Cardiac septum (tissue), 1 donor: ENCODE measurements around the gene IL6. TPM values are rescaled to one million over a fixed set of nuclear protein-coding genes. Genes with fewer than 3 reads are reported as not detected.
"Not testable (repeated sequence)": the region's sequence is repeated elsewhere in the genome, so short reads cannot be mapped to it uniquely, and the experiment has no call there.

Experiments used
- DNase-seq: peaks from one replicate; pipeline ENCODE4 v3.0.0-alpha.2; 2020; ENCODE audit warnings: low spot score
- intact Hi-C: fragments of 100-400 bp; cut with DNase I; formaldehyde crosslinking; loops from one replicate; pipeline ENCODE4 v1.14.0; 2022
- long read RNA-seq: library from polyadenylated mRNA; unstranded; transcript quantifications from one replicate; pipeline ENCODE4 v2.0.0, GENCODE V29; 2021
- total RNA-seq: library from RNA; stranded (reverse); fragmentation: NEBNext Ultra II Directional; extraction: Animal tissue kit (Norgen Biotek cat#: 25700); gene quantifications from one replicate; pipeline ENCODE4 v1.2.1, GENCODE V29; 2021
- donor health status: DM: no; HTN: no; CAD: no.

The IL6 gene
- total RNA-seq, result 5.8 TPM
- long read RNA-seq, partial matches to known transcripts, result 0 of 2 reads
- long read RNA-seq, other reads (novel, unspliced or antisense), result 0 of 2 reads

- intact Hi-C loops, result loop anchor here (2.0 to 10.0 kb wide), 2 partner anchors 128 to 138 kb away; no protein-coding TSS in a partner anchor
- peak; percentile 90 for DNase-seq
These were observed at the start of gene IL6 for GRCh38 chr7:22726907-22727713. Gene IL6 (plus strand): TSS chr7:22727200. CDS start chr7:22727263, 63 bp downstream.

GRCh38 chr7:22677263-22677662, 49.7 kb upstream of the IL6 start:
- DNase-seq, intact Hi-C loops: not testable (repeated sequence)

GRCh38 chr7:22677680-22678079, 49.3 kb upstream of the IL6 start:
- no peak for DNase-seq
- intact Hi-C loops, result no loop called here

GRCh38 chr7:22680482-22680911, 46.5 kb upstream of the IL6 start:
- DNase-seq, result no peak
- intact Hi-C loops, result no loop called here

GRCh38 chr7:22681312-22681711, 45.7 kb upstream of the IL6 start:
- no peak for DNase-seq
- intact Hi-C loops, result no loop called here

GRCh38 chr7:22681852-22682657, 44.9 kb upstream of the IL6 start:
- DNase-seq, result no peak

GRCh38 chr7:22683379-22683778, 43.6 kb upstream of the IL6 start:
- intact Hi-C loops, result no loop called here
- DNase-seq, result no peak

More at GRCh38 chr7:22681852-22682657, 44.9 kb upstream of the IL6 start:
- intact Hi-C loops, result no loop called here

GRCh38 chr7:22686620-22687019, 40.4 kb upstream of the IL6 start:
- intact Hi-C loops, result no loop called here
- DNase-seq, result no peak

GRCh38 chr7:22688084-22688483, 38.9 kb upstream of the IL6 start:
- intact Hi-C loops, result no loop called here
- DNase-seq, result no peak

- intact Hi-C loops, result not testable (repeated sequence)
These were observed 38.1 kb upstream of the IL6 start for GRCh38 chr7:22688934-22689333.

GRCh38 chr7:22694597-22695207, 32.3 kb upstream of the IL6 start:
- intact Hi-C loops, result no loop called here
- no peak for DNase-seq

More at GRCh38 chr7:22688934-22689333, 38.1 kb upstream of the IL6 start:
- DNase-seq, result not testable (repeated sequence)

- intact Hi-C loops, result no loop called here
These were observed 31.4 kb upstream of the IL6 start for GRCh38 chr7:22695476-22696132.

GRCh38 chr7:22696541-22697228, 30.3 kb upstream of the IL6 start:
- no peak for DNase-seq
- intact Hi-C loops, result no loop called here

More at GRCh38 chr7:22695476-22696132, 31.4 kb upstream of the IL6 start:
- DNase-seq, result no peak

GRCh38 chr7:22697322-22697859, 29.6 kb upstream of the IL6 start:
- DNase-seq, result no peak
- intact Hi-C loops, result no loop called here

- no peak for DNase-seq
- intact Hi-C loops, result no loop called here
These were observed 29.0 kb upstream of the IL6 start for GRCh38 chr7:22697876-22698606.

- intact Hi-C loops, result no loop called here
These were observed 28.2 kb upstream of the IL6 start for GRCh38 chr7:22698767-22699166.

GRCh38 chr7:22700559-22701002, 26.4 kb upstream of the IL6 start:
- intact Hi-C loops, result no loop called here
- DNase-seq, result no peak

More at GRCh38 chr7:22698767-22699166, 28.2 kb upstream of the IL6 start:
- no peak for DNase-seq

GRCh38 chr7:22702516-22702915, 24.5 kb upstream of the IL6 start:
- DNase-seq, result no peak
- intact Hi-C loops, result no loop called here
